ENCODE data around the gene TSC22D4.

- no peak for TF ChIP-seq POLR2A (IDR thresholded peaks at IDR 0.05; ENCODE audit: low read depth, low read length)
- TF ChIP-seq CTCF (IDR thresholded peaks at IDR 0.05; ENCODE audit: extremely low read depth in 1 of 2, insufficient read depth in 1 of 2, low read depth in 1 of 2, low read length in 2 of 2), result no peak
- TF ChIP-seq EZH2 (IDR thresholded peaks at IDR 0.05; ENCODE audit: borderline replicate concordance, low read depth, low read length, severe bottlenecking), result no peak
- TF ChIP-seq MAX (IDR thresholded peaks at IDR 0.05; ENCODE audit: insufficient read depth, insufficient read length), result no peak
- TF ChIP-seq MYC (IDR thresholded peaks at IDR 0.05; ENCODE audit: low read depth, low read length), result no peak
- TF ChIP-seq POLR2AphosphoS5 (IDR thresholded peaks at IDR 0.05; ENCODE audit: insufficient read depth, low read depth, low read length), result no peak
- TF ChIP-seq JUN (IDR thresholded peaks at IDR 0.05; ENCODE audit: borderline replicate concordance, insufficient read depth, insufficient read length, low read depth), result no peak
Observed at GRCh38 chr7:100492738-100493475, 13.9 kb upstream of the TSC22D4 start.
